Psoas muscle (tissue), 8 donors: ENCODE results near the gene CIZ1. TPM values are rescaled to one million over a fixed set of nuclear protein-coding genes. Genes with fewer than 3 reads are reported as not detected.

Experiments used
- ATAC-seq, 4 donors: fragments of 200-7000 bp; cut with Tn5 transposase; one replicate each; pipeline ENCODE4 v1.9.1; 2020; ENCODE audit warnings: moderate library complexity in 3 of 4, mild to moderate bottlenecking in 2 of 4
- DNase-seq, 2 donors: peaks; one replicate each; pipeline ENCODE4 v3.0.0-alpha.2; 2020
- H3K27ac ChIP-seq: fragments of 200-600 bp; one replicate; pipeline ENCODE4 v1.8.0; 2022
- H3K27me3 ChIP-seq, 3 donors: fragments of 200-600 bp in 1 of 3; one replicate each; pipeline versions ENCODE4 v1.6.1 to v1.8.0; 2013 to 2022; ENCODE audit warnings: low read length in 2 of 3, mild to moderate bottlenecking in 2 of 3, moderate library complexity in 1 of 3; ENCODE audit not compliant: insufficient read depth in 3 of 3
- H3K36me3 ChIP-seq, 2 donors: fragments of 200-600 bp in 1 of 2; one replicate each; pipeline versions ENCODE4 v1.6.1 to v1.8.0; 2013 to 2022; ENCODE audit warnings: low read depth in 1 of 2, mild to moderate bottlenecking in 1 of 2, moderate library complexity in 1 of 2; ENCODE audit not compliant: insufficient read depth in 1 of 2
- H3K4me1 ChIP-seq: fragments of 200-600 bp; one replicate; pipeline ENCODE4 v1.8.0; 2022
- H3K4me3 ChIP-seq: fragments of 200-600 bp; one replicate; pipeline ENCODE4 v1.8.0; 2022; ENCODE audit warnings: mild to moderate bottlenecking
- H3K9me3 ChIP-seq: fragments of 200-600 bp; one replicate; pipeline ENCODE4 v1.8.0; 2022
- CTCF ChIP-seq: fragments of 200-600 bp; IDR thresholded peaks from one replicate; pipeline ENCODE4 v1.8.0; 2022; ENCODE audit warnings: antibody characterized with exemption
- WGBS, 3 donors: extraction: QIAGEN DNeasy Blood & Tissue Kit; methylation state at CpG; one replicate each; pipeline versions ENCODE4 v1.1.6 to v1.1.7; 2013; 5-methylcytosine and 5-hydroxymethylcytosine counted together
- intact Hi-C, 2 donors: fragments of 100-400 bp; cut with DNase I; formaldehyde crosslinking; loops; one replicate each; pipeline versions ENCODE4 v1.11.0 to v1.14.2; 2022
- polyA plus RNA-seq, 3 donors: library from polyadenylated mRNA; stranded (reverse); fragments of 200-250 nt; gene quantifications; one replicate each; pipeline ENCODE4 v1.2.3, GENCODE V29; 2013
- total RNA-seq, 4 donors: library from RNA; stranded (reverse); fragmentation: NEBNext Ultra II Directional in 2 of 4; extraction: Animal tissue kit (Norgen Biotek cat#: 25700) in 2 of 4; gene quantifications; one replicate each; pipeline versions ENCODE4 v1.2.1 to v1.2.4, GENCODE V29; 2021 to 2023
- donor health status: healthy with polysubstance abuse.
- donor health status: DM: no; HTN: no; CAD: no; lungs with moderate emphysema.
- donor health status: Bipolar disorder and iron deficiency.
- donor health status: healthy.
- donor health status: DM: yes; HTN: yes; CAD: no.
- donor health status: DM: no; HTN: no; CAD: no.
- donor health status: DM: no; HTN: no; CAD: no.
- donor health status: DM: yes; HTN: yes; CAD: no.

The CIZ1 gene
- total and polyA plus RNA-seq, 7 donors, result 36.2 to 119 (median 86.0) TPM

GRCh38 chr9:128153947-128154695, 37.3 kb downstream of the CIZ1 start:
- 83 to 85% (median 83%) methylated on average over 13 of the region's 13 CpGs for WGBS, 3 donors
- no peaks in the 10 kb centered on the region for H3K27me3 ChIP-seq
- H3K27ac ChIP-seq, result no peak overlapping the region
- ATAC-seq (no peak), DNase-seq (peak in 1 of 2 donors; percentile 44)
- TF ChIP-seq CTCF, result no peak
- no peaks in the 10 kb centered on the region for H3K36me3 ChIP-seq
- peaks cover 2% of the 10 kb centered on the region for H3K4me1 ChIP-seq
- no peak overlapping the region for H3K4me3 ChIP-seq
- H3K9me3 ChIP-seq, result no peaks in the 10 kb centered on the region
- intact Hi-C loops, result no loop called here

DNA sequence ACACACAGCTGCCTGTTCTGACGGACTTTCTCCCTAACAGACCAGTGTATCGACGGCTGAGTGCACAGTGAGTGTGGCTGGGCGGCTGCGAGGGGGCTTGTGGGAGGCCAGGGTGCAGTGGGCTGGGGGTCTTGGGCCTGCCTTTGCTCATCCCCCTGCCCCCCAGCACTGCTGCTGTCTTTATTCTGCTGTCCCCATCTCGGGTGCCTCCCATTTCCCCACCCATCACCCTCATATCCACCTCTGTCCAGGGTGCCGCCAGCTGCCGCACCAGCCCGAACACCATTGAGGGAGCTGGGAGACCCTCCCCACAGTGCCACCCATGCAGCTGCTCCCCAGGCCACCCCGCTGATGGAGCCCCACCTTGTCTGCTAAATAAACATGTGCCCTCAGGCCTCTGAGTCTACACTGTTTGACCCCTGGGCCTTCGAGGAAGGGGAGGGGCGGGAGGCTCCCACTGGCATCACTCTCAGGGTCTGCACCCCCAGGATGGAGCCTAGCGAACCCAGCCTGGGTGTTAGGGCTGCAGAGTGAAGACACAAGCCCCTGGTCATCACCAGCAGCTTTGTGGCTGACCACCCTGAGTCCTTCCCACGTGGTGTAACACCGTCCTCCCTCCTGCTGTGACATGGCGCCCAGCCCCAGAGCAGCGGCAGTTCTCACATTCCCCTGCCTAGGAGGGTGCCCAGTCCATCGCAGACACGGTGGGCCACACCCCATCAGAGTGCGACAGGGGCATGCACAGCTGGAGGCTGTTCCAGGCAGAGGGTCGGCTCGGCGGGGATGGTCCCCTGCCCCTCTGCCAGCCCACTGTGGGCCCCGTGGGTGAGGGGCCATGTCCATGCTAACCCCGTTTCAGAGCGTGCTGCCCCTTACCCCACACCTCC, 38.1 kb downstream of the CIZ1 start:
- no peaks in the 10 kb centered on the region for H3K9me3 ChIP-seq
- intact Hi-C loops, result no loop called here
- H3K4me3 ChIP-seq, result no peak overlapping the region
- TF ChIP-seq CTCF, result no peak
- H3K27me3 ChIP-seq, result no peaks in the 10 kb centered on the region
- WGBS, 3 donors, result 80 to 88% (median 83%) methylated on average over 26 of the region's 26 CpGs
- no peaks in the 10 kb centered on the region for H3K36me3 ChIP-seq
- ATAC-seq, result no peak
- H3K4me1 ChIP-seq, result peaks cover 6% of the 10 kb centered on the region
- H3K27ac ChIP-seq, result no peak overlapping the region
- DNase-seq, result peak in 1 of 2 donors; percentile 50

GRCh38 chr9:128152133-128153059, 39.0 kb downstream of the CIZ1 start:
- intact Hi-C loops, result no loop called here
- no peaks in the 10 kb centered on the region for H3K27me3 ChIP-seq
- ATAC-seq, result no peak
- no peak overlapping the region for H3K4me3 ChIP-seq
- no peaks in the 10 kb centered on the region for H3K36me3 ChIP-seq
- no peaks in the 10 kb centered on the region for H3K9me3 ChIP-seq
- WGBS, 3 donors, result 92 to 95% (median 94%) methylated on average over 13 of the region's 13 CpGs
- no peak for TF ChIP-seq CTCF
- H3K27ac ChIP-seq, result no peak overlapping the region
- H3K4me1 ChIP-seq, result peaks cover 6% of the 10 kb centered on the region
- DNase-seq, result peak in 1 of 2 donors; percentile 49

GRCh38 chr9:128151309-128152132, 39.9 kb downstream of the CIZ1 start:
- 88 to 91% (median 88%) methylated on average over 17 to 18 of the region's 18 CpGs for WGBS, 3 donors
- no peaks in the 10 kb centered on the region for H3K36me3 ChIP-seq
- ATAC-seq, result no peak

More at GRCh38 chr9:128151309-128152132, 39.9 kb downstream of the CIZ1 start:
- no peaks in the 10 kb centered on the region for H3K27me3 ChIP-seq
- no peak overlapping the region for H3K27ac ChIP-seq
- H3K9me3 ChIP-seq, result no peaks in the 10 kb centered on the region
- intact Hi-C loops, result no loop called here
- DNase-seq, result peak in 1 of 2 donors; percentile 48
- peaks cover 6% of the 10 kb centered on the region for H3K4me1 ChIP-seq
- no peak for TF ChIP-seq CTCF
- H3K4me3 ChIP-seq, result no peak overlapping the region
